HG03354 (cell line): ENCODE data around the gene NEAT1.

Experiments
- ATAC-seq: cut with Tn5 transposase; IDR thresholded peaks from one replicate; pipeline ENCODE4 v1.9.1; 2021; ENCODE audit warnings: mild to moderate bottlenecking; ENCODE audit not compliant: unreplicated experiment, poor library complexity, severe bottlenecking

Gene NEAT1

DNA sequence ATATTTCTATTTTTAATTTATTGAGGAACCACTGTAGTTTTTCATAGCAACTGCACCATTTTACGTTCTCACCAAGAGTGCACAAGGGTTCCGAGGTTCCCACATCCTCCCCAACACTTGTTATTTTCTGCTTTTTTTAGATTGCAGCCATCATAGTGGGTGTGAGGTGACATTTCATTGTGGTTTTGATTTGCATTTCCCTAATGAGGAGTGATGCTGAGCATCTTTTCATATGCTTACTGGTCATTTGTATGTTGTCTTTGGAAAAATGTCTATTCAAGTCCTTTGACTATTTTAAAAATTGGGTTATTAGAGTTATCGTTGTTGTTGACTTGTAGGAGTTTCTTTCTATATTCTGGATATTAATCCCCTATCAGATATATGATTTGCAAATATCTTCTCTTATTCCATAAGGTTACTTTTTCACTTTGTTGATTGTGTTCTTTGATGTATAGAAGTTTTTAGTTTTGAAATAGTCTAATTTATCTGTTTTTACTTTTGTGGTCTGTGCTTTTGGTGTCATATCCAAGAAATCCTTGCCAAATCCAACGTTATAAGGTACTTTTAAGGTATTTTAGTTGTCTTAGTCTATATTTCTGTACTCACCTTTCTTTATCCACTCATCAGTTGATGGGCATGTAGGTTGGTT lies 9.0 kb downstream of the NEAT1 start:
- peak; percentile 30 for ATAC-seq

DNA sequence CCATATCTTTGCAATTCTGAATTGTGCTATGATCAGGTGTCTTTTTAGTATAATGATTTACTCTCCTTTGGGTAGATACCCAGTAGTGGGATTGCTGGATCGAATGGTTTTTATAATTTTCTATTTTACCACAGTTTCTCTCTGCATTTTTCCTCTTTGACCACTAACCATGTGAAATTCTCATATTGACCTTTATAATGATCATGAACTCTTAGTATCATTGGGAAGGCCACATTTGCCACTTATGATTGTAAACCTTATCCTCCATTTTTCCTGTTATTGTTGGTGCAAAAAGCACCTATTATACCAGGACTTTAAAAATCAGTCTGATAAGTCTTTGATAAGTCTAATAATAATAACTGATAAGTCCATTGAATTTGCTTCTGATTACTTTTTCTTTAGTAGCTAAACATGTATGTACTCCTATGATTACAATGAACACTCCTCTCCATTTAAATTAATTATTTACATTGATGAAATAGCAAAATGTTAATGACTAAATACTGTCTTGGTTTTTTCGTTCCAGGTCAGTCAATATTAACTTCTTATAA lies 9.6 kb downstream of the NEAT1 start:
- ATAC-seq, result no peak

- ATAC-seq, result no peak
These were observed 10.3 kb downstream of the NEAT1 start for GRCh38 chr11:65432686-65433582.

DNA sequence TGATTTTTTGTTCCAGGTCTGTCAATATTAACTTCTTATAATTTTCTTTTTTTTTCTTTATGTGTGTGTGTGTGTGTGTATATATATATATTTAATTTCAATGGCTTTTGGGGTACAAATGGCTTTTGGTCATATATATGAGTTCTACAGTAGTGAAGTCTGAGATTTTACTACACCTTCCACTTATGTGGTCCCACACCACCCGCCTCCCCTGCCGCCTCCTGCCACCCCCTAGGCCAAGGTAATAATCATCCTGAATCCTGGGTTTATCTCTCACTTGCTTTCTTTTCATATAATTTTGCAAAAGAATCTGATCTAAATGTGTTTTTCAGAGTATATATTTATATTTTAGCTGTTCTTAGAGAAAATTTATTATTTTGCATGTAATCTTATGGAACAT lies 11.1 kb downstream of the NEAT1 start:
- ATAC-seq, result no peak

DNA sequence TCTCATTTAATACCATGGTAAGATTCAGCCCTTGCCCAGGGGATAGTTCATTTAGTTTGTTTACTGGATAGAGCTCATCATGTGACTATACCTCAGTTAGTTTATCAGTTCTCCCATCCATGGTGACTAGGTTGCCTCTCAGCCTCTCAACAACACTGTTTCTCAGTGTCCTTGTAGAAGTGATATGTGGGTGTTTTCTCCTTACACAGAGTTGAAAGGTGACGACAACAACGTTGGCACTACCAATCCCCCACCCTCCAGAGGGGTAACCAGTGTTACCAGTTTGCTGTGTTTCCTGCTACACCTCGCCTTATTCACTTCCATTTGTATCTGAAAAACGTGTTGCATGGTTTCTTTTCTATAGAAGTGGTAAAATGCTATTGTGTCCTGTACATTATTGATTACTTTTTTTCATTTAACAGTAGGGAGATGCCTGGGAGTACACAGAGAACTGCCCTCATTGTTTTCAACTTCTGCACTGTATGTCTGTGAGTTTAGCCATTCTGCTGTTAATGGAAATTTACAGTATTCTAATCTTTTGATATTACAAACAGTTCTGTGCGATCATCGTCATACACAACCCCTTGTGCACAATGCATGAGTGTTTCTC lies 11.6 kb downstream of the NEAT1 start:
- ATAC-seq, result no peak

- ATAC-seq, result no peak
These were observed 12.2 kb downstream of the NEAT1 start for GRCh38 chr11:65434667-65435410.

DNA sequence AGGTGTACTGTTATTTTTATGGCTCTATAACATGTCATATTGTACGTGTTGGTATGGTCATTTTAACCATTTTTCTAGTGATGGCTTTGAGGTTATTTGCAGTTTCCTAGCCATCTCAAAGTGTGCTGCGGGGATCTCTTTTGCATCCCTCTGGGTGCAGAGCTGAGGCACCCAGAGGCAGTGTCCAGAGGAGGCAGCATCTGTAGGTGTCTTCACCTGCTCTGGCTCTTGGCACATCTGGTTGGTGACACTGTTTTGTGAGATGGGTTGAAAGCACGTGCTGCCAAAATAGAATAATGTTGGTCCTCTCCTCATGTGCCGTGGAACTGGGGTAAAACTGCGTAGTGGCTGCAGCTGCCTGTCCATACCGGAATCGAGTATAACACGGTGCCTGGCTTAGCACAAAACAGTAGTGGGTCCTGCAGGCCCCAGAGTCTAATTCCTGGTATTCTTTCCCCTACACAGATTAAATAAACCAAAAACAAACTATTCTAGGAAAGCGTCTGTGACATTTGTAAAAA lies 12.9 kb downstream of the NEAT1 start:
- no peak for ATAC-seq

GRCh38 chr11:65435981-65436411 lies 13.4 kb downstream of the NEAT1 start:
- ATAC-seq, result no peak

DNA sequence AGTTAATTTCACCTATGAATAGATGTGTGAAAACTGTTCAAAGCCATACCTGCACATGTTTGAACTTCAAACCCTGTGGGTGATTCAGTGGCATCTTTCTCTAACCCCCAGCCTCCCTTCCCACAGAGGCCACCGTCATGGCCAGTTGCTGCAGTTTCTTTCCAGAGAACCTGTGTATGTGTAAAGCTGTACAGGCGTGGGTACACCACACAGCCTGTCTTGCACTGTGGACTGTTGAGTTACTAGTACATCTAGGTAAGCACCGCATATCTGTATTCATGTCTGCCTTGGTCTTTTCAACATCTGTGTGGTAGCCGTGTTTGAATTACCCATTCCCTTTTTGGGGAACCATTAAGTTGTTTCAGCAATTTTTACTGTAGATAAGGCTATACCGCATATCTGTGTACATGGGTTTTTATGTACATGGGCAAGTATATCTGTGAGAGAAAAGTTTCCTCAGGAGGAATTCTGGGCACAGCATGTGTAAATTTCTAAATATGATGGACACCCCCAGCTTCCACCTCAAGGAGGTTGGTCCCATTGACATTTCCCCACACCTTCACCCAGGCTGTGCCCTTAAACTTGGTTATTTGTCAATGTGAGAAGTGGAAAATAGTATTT lies 13.9 kb downstream of the NEAT1 start:
- ATAC-seq, result no peak

DNA sequence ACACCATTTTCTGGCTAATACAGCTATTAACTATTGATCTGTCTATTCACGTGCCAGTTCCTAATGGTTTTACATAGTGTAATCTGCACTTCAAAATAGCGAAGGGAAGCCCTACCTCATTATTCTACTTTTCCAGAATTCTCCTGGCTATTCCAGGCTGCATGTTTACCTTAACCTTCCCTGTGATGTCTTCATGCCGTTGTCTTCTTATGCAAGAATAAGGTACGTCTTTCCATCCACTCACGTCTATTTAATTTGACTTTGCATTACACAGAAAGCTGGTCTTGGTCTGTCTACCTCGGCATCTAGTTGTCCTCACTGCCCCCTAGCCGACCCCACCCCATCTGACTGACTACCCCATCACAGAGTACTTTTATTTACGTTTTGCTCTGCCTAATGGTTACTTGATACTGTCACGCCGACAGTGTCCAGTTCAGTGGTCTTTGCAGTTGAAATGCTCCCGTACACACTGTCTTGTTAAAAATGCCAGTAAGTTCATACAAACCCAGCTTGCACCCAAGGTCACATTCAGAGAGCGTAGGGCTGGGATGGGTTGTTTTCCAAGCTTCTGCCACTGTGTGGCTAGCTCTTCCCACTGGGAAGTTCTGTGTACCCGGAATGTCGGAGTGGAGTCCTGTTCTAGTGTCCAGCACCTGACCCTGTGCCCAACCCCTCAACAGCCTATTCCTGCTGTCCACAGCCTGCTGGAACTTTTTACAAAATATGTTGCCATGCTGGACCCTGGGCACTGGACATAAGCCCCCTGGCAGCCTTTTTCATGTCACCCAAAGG lies 15.0 kb downstream of the NEAT1 start:
- no peak for ATAC-seq

DNA sequence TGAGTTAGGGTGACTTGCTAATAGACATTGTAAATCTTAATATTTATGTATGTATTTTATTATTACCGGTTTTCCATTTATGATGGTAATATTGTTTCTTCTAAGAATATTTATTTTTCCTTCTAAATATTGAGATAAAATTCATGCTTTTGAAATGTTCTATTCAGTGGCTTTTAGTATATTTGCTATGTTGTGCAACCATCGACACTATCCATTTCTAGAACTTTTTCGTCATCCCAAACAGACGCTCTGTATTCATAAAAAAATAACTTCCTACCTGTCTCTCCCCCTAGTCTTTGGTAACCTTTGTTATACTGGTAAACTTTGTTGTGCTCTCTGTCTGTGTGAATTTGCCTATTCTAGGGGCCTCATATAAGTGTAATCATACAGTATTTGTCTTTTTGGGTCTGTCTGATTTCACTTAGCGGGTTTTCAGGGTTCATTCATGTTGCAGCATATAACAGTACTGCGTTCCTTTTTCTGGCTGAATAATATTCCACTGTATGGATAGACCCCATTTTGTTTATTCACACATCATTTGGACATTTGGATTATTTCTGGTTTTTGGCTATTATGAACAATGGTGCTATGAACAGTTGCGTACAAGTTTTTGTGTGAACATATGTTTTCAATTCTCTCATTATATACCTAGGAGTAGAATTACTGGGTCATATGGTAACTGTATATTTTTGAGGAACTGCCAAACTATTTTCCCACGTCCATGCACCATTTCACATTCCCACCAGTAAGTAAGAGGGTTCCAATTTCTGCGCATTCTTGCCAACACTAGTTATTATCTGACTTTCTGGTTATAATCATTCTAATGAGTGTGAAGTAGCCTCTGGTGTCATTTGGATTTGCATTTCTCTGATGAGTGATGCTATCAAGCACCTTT lies 15.9 kb downstream of the NEAT1 start:
- no peak for ATAC-seq

- no peak for ATAC-seq
These were observed 17.0 kb downstream of the NEAT1 start for GRCh38 chr11:65439331-65440181.

- ATAC-seq, result peak; percentile 54
These were observed 18.4 kb downstream of the NEAT1 start for GRCh38 chr11:65440831-65441499.

- ATAC-seq, result no peak
These were observed 20.3 kb downstream of the NEAT1 start for GRCh38 chr11:65442842-65443331.

DNA sequence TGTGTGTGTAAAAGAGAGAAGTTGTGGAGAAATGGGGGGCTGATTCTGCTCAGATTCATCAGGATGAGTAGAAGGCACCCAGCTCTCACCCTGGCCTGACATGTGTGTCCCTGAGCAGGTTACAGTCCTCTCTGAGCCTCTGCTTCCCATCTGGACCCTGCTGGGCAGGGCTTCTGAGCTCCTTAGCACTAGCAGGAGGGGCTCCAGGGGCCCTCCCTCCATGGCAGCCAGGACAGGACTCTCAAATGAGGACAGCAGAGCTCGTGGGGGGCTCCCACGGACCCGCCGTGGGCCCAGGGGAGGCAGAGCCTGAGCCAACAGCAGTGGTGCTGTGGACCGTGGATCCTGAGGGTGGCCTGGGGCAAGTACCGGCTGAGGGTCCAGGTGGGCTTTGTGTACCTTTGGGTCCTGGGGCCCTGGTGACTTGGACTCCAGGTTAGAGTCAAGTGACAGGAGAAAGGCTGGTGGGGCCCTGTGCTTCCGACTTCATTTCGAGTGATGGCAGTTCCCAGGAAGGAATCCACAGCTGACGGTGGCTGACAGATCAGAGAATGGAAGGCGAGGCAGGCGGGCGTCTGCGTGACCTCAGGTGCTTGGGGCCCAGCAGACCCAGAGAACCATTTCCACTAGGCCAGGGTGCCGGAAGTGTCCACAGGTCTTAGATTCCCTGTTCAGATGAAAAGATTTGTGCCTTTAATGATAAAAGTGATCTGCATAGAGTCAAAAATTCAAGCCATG lies 21.9 kb downstream of the NEAT1 start:
- ATAC-seq, result no peak
